ENCODE data around the gene PRR5L.

GRCh38 chr11:36292311-36292722, 3.8 kb upstream of the PRR5L start:
- TF ChIP-seq POLR2A (IDR thresholded peaks at IDR 0.05; ENCODE audit: low read depth, low read length) (no peak), TAF1 (IDR thresholded peaks at IDR 0.05; ENCODE audit: borderline replicate concordance, low read depth, low read length) (no peak)
